Nephron progenitor cell (in vitro differentiated cells): ENCODE measurements around the gene RORC.

Experiments used
- DNase-seq: peaks from one replicate; pipeline ENCODE4 v3.0.0; 2021
- H3K27ac Mint-ChIP-seq: 2 replicates; pipeline ENCODE4 v1.8.0; 2021; ENCODE audit warnings: mild to moderate bottlenecking, moderate library complexity, mixed read lengths
- H3K27me3 Mint-ChIP-seq: 2 replicates; pipeline ENCODE4 v1.8.0; 2021; ENCODE audit warnings: mild to moderate bottlenecking, low read depth, mixed read lengths; ENCODE audit not compliant: poor library complexity
- H3K36me3 Mint-ChIP-seq: 2 replicates; pipeline ENCODE4 v1.8.0; 2021; ENCODE audit warnings: low read depth, mixed read lengths
- H3K4me1 Mint-ChIP-seq: 2 replicates; pipeline ENCODE4 v1.8.0; 2021; ENCODE audit warnings: mixed read lengths
- H3K4me3 Mint-ChIP-seq: 2 replicates; pipeline ENCODE4 v1.8.0; 2021; ENCODE audit warnings: mild to moderate bottlenecking, moderate library complexity, mixed read lengths
- H3K9me3 Mint-ChIP-seq: 2 replicates; pipeline ENCODE4 v1.8.0; 2021; ENCODE audit warnings: mild to moderate bottlenecking, moderate library complexity, mixed read lengths
- CTCF ChIP-seq: fragments of 200-600 bp; sonication (generic); IDR thresholded peaks from 2 replicates; pipeline ENCODE4 v1.5.0; 2021; ENCODE audit warnings: antibody characterized with exemption

Gene RORC

GRCh38 chr1:151809985-151810556 lies 21.5 kb downstream of the RORC start:
- Mint-ChIP-seq H3K4me1 (peaks cover 27% of the 10 kb centered on the region), H3K9me3 (no peaks in the 10 kb centered on the region), H3K4me3 (no peak overlapping the region), H3K36me3 (no peaks in the 10 kb centered on the region), H3K27ac (no peak overlapping the region), H3K27me3 (peaks cover 45% of the 10 kb centered on the region)
- DNase-seq: no peak
- TF ChIP-seq CTCF: no peak

- no peaks in the 10 kb centered on the region for H3K9me3 Mint-ChIP-seq
- no peak for DNase-seq
- peaks cover 27% of the 10 kb centered on the region for H3K4me1 Mint-ChIP-seq
- no peak overlapping the region for H3K4me3 Mint-ChIP-seq
- no peak for TF ChIP-seq CTCF
- H3K27ac Mint-ChIP-seq: no peak overlapping the region
- H3K36me3 Mint-ChIP-seq: no peaks in the 10 kb centered on the region
- peaks cover 48% of the 10 kb centered on the region for H3K27me3 Mint-ChIP-seq
These were observed 22.2 kb downstream of the RORC start for GRCh38 chr1:151809290-151809984.

GRCh38 chr1:151807766-151808165 lies 23.8 kb downstream of the RORC start:
- Mint-ChIP-seq H3K27me3 (peaks cover 56% of the 10 kb centered on the region), H3K27ac (no peak overlapping the region), H3K9me3 (no peaks in the 10 kb centered on the region), H3K4me1 (peaks cover 27% of the 10 kb centered on the region), H3K36me3 (no peaks in the 10 kb centered on the region), H3K4me3 (no peak overlapping the region)
- no peak for TF ChIP-seq CTCF
- no peak for DNase-seq

GRCh38 chr1:151807131-151807530 lies 24.5 kb downstream of the RORC start:
- Mint-ChIP-seq H3K4me3 (no peak overlapping the region), H3K9me3 (no peaks in the 10 kb centered on the region), H3K4me1 (peaks cover 27% of the 10 kb centered on the region), H3K27me3 (peaks cover 57% of the 10 kb centered on the region), H3K27ac (no peak overlapping the region), H3K36me3 (no peaks in the 10 kb centered on the region)
- TF ChIP-seq CTCF: no peak
- DNase-seq: no peak

- Mint-ChIP-seq H3K36me3 (no peaks in the 10 kb centered on the region), H3K27me3 (peaks cover 59% of the 10 kb centered on the region), H3K4me1 (peaks cover 22% of the 10 kb centered on the region), H3K9me3 (no peaks in the 10 kb centered on the region), H3K27ac (no peak overlapping the region), H3K4me3 (no peak overlapping the region)
- no peak for TF ChIP-seq CTCF
- DNase-seq: no peak
These were observed 25.4 kb downstream of the RORC start for GRCh38 chr1:151806170-151806569.
